ENCODE results near the gene HSD11B1.
A peak's percentile ranks its signal among the peaks of the same experiment; 100 is the strongest.
"Not testable (repeated sequence)": the region's sequence is repeated elsewhere in the genome, so short reads cannot be mapped to it uniquely, and the experiment has no call there.

Gene HSD11B1

GRCh38 chr1:209691237-209691636 is 13.4 kb upstream of the HSD11B1 start:
- no peak for DNase-seq (ENCODE audit: low read depth)

GRCh38 chr1:209692296-209692695 is 12.3 kb upstream of the HSD11B1 start:
- DNase-seq (ENCODE audit: low read depth), result no peak

GRCh38 chr1:209692745-209693504 is 11.7 kb upstream of the HSD11B1 start:
- peak; percentile 42 for DNase-seq (ENCODE audit: low read depth)

- no peak for DNase-seq (ENCODE audit: low read depth)
Observed at GRCh38 chr1:209696673-209697072, 8.0 kb upstream of the HSD11B1 start.

GRCh38 chr1:209697126-209697525 is 7.5 kb upstream of the HSD11B1 start:
- no peak for DNase-seq (ENCODE audit: low read depth)

- not testable (repeated sequence) for DNase-seq (ENCODE audit: low read depth)
Observed at GRCh38 chr1:209700686-209701085, 4.0 kb upstream of the HSD11B1 start.

GRCh38 chr1:209702832-209703231 is 1.8 kb upstream of the HSD11B1 start:
- DNase-seq (ENCODE audit: low read depth), result no peak

GRCh38 chr1:209703834-209704504 is 677 bp upstream of the HSD11B1 start:
- DNase-seq (ENCODE audit: low read depth), result no peak

- DNase-seq (ENCODE audit: low read depth), result no peak
Observed at GRCh38 chr1:209705033-209705598, 470 bp downstream of the HSD11B1 start.

GRCh38 chr1:209706622-209707021 is 2.0 kb downstream of the HSD11B1 start:
- DNase-seq (ENCODE audit: low read depth), result no peak

- DNase-seq (ENCODE audit: low read depth), result no peak
Observed at GRCh38 chr1:209707308-209707707, 2.7 kb downstream of the HSD11B1 start.

- no peak for DNase-seq (ENCODE audit: low read depth)
Observed at GRCh38 chr1:209708297-209708696, 3.7 kb downstream of the HSD11B1 start.

GRCh38 chr1:209710093-209710492 is 5.4 kb downstream of the HSD11B1 start:
- no peak for DNase-seq (ENCODE audit: low read depth)

GRCh38 chr1:209710847-209711246 is 6.2 kb downstream of the HSD11B1 start:
- no peak for DNase-seq (ENCODE audit: low read depth)

- no peak for DNase-seq (ENCODE audit: low read depth)
Observed at GRCh38 chr1:209714338-209714737, 9.7 kb downstream of the HSD11B1 start.

GRCh38 chr1:209715314-209715713 is 10.7 kb downstream of the HSD11B1 start:
- no peak for DNase-seq (ENCODE audit: low read depth)

- no peak for DNase-seq (ENCODE audit: low read depth)
Observed at GRCh38 chr1:209717818-209718217, 13.2 kb downstream of the HSD11B1 start.

GRCh38 chr1:209720326-209720725 is 15.7 kb downstream of the HSD11B1 start:
- DNase-seq (ENCODE audit: low read depth), result no peak

- DNase-seq (ENCODE audit: low read depth), result no peak
Observed at GRCh38 chr1:209720826-209721225, 16.2 kb downstream of the HSD11B1 start.

- DNase-seq (ENCODE audit: low read depth), result no peak
Observed at GRCh38 chr1:209721323-209721722, 16.7 kb downstream of the HSD11B1 start.

- DNase-seq (ENCODE audit: low read depth), result no peak
Observed at GRCh38 chr1:209723265-209723664, 18.6 kb downstream of the HSD11B1 start.

- no peak for DNase-seq (ENCODE audit: low read depth)
Observed at GRCh38 chr1:209723756-209724693, 19.4 kb downstream of the HSD11B1 start.
